Fibroblast of gingiva (primary cell): ENCODE results near the gene FDXR.

Experiments
- DNase-seq: peaks from one replicate; pipeline ENCODE4 v3.0.0-alpha.2; 2011; ENCODE audit warnings: low read depth

The FDXR gene

DNA sequence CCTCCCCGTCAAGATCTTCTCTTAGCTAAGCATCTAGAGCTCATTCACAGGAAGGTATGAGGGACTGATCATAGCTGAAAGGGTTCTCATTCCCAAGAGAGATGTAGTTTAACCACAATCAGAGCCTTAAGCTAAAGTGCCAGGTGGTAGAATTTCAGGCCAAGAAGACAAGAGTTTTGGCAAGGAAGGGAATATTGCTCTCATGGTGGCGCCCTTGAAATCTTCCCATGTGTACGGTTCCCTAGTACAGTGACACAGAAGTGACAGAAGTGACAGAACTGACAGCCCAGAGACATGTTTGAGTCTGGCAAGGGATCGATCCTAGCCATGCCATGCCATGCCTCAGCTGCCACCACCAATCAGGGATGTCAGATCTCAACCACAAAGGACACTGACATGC, 15.6 kb downstream of the FDXR start:
- no peak for DNase-seq

DNA sequence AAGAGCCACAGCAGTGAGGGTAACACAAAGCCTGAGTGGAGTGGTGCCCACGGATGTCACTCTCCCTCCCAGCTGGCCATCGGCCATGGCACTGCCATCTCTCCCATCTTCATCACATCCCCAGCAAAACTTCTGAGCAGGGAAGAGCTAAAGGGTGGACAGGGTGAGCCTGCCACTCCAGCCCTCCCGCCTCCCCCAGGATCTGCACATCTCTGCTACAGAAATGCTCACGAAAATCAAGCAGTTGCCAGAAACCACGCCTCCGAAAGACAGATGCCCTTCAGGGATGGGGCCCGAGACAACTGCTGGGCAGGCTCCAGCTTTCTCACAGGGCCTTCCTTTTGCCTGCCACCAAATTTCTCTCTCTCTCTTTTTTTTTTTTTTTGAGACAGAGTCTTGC, 16.7 kb downstream of the FDXR start:
- DNase-seq, result no peak

DNA sequence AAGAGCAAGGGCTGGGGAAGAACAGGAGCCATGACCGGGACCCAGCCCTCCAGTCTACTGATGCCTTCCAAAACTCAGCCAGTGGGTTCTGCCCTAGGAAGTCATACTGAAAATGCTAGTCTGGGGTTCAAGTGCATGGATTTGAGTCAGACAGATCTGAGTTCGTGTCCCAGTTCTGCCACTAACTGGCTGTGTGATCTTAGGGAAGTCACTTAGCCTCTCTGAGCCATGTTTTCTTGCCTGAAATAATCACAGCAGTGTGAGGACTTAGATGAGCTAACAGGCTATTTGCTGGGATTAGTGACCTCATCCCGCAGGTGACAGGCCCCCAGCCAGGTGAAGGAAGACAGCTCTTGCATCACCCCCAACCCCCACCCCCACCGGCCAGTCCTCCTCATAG, 17.5 kb downstream of the FDXR start:
- DNase-seq, result no peak

DNA sequence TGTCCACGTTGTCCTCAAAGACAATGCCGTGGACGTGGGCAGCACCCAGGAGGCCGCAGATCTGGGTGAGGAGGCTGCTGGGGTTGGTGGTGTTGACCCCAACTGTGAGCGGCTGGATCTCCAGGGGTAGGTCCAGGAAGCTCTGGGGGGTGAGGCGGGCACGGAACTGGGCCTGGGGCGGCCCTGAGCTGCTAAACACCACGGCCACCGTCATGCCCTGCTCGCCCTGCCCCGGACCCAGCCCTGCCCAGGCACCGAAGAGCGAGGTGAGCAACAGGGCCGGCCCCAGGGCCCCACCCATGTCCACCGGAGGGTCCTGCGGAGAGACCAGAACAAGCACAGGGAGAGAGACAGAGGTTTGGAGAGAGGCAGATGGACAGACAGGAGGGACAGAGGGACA, 18.0 kb downstream of the FDXR start:
- DNase-seq, result no peak

DNA sequence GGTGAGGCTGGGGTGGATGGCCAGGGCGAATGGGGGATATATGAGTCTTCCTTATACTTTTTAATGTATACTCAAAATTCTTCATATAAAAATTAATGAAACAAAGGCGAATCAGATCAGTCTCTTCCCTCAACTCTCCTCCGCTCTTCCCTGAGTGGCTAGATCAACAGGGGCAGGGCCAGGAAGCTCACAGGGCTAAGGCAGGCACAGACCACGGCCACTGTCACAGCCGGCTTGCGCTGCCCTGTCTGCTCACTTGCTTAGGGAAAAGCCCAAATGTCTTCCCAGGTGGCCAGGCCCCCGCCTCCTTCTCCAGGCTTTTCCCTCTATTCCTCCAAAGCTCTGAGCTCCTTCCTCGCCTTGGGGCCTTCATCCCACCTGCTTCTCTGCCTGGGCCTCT, 19.1 kb downstream of the FDXR start:
- DNase-seq, result no peak

DNA sequence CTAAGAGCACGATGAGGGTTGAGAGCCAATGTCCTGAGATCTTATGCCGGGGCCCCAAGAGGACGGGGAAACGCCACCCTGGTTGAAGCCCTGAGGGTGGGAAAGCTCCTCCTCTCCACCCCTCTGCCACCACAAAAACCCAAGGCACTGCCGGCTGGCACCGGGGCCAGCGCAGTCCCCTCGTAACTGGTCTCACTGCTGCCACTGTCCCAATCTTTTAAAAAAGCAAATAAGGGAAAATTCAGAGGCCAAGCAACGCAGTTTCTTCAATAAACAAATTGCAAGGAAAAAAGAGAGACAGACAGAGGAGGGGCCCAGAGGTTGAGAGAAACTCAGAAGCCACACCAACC, 19.8 kb downstream of the FDXR start:
- no peak for DNase-seq

DNA sequence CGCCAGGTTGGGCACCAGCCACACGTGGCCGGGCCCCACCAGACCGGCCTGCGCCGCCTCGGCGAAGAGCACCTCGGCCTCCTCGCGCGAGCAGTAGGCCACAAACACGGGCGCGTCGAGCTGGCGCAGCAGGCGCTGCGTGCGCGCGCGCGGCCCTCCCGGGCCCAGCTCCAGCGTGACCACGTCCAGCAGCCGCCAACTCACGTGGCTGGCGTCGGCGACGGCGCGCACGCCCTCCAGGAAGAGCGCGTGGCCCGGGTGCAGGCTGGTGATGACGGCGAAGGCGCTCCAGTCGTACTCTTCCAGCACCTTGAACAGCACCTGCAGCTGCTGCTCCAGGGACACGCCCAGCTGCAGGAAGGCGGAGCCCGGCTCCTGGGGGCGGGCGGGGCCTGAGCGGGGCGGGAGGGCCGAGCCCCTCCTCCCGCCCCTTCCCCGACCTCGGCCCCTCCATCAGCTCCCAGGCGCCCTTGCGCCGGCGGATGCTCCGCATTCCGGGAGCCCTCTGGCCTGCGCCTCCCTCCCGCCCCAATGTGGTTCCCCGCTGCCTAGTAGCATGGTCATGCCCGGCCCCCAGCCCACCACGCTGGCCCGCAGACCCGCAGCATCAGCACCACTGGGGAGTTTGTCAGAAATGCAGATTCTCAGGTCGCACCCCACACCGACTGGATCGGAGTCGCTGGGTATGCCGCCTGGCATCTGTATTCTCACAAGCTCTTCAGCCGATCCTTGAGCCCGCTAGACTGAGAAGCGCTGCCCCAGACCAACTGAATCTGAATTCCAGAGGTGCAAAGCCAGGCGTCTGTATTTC, 20.4 kb downstream of the FDXR start:
- no peak for DNase-seq

DNA sequence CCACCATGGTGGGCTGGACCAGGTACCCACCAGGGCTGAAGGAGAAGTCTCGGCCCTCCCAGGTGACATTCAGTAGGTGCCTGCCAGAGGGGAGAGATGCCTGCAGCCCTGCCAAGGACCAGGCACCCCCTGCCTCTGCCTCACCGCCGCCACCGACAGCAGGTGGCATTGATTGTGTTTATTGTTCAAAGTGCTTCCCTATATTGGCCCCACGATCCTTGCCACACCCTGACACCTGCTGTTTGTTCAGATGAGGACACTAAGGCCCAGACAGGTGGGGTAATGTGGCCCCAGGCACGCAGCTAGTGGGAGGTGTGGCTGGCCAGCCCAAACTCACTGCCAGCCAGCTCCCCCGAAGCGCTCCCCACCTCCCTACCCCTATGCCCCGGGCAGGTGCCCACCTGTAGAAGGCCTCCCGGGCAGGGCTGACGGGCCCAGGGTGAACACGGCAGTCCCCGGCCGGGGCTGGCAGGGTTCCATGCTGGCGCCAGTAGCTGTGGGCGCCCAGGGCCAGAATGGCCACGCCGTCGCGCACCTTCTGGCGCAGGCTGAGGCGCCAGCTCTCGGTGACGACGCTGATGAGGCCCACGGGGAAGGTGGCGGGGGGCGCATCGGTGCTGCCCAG, 21.1 kb downstream of the FDXR start:
- DNase-seq, result no peak

DNA sequence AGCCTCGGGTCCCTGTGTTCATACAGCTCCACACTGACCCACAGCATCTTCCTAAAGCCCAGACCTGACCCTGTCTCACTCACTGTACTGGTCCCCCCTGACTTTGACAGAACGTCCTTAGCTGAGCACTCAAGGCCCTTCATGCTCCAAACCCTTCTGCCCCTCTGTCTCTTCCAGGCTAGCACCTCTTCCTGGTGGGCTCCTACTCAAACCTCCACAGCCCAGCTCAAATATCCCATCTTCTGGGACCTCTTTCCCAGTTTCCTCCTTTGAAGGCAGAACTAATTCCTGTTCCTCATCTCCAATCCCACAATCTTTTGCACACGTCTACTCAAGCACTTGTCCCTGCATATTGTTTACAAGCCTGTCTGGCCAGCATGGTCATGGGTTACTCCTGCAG, 21.9 kb downstream of the FDXR start:
- no peak for DNase-seq

DNA sequence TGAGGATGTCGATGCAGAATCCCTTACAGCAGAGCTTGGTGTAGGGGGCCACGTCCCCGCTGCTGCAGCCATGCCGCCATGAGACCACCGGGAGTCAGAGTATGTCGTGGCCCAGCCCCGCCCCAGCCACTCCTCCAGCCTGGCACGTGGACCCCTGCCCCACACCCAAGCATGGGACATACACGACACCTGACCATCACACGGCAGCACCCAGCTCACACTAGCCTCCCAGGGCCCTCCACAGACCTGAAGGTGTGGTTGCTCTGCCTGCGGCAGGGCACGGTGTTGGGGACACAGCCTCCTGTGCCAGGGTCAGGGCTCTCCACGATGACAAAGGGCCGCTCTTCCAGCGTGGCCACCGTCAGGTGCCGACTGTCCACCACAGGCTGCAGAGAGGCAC, 22.5 kb downstream of the FDXR start:
- DNase-seq, result no peak

DNA sequence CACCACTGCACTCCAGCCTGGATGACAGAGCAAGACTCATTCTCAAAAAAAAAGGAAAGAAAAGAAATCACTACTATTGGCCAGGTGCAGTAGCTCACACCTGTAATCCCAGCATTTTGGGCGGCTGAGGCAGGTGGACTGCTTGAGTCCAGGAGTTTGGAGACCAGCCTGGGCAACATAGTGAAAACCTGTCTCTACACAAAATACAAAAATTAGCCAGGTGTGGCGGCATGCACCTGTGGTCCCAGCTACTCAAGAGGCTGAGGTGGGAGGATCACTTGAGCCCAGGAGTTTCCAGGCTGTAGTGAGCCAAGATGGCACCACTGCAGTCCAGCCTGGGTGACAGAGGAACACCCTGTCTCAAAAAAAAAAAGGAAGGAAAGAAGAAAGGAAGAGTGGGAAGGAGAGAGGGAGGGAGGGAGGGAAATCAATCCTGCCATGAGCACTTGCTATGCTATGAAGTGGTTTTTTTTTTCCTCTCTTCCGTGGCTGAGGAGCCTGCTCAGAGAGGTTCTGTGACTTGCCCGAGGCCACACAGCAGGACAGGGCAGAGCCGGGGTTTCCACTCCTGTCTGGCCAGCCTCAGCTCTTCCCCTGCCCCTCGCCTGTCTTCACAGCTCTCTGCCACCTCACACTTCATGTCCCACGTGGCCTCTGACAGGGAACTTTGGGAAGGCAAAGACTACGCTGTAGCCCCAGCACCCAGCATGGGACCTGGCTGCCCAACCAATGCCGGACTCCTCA, 24.0 kb downstream of the FDXR start:
- no peak for DNase-seq

DNA sequence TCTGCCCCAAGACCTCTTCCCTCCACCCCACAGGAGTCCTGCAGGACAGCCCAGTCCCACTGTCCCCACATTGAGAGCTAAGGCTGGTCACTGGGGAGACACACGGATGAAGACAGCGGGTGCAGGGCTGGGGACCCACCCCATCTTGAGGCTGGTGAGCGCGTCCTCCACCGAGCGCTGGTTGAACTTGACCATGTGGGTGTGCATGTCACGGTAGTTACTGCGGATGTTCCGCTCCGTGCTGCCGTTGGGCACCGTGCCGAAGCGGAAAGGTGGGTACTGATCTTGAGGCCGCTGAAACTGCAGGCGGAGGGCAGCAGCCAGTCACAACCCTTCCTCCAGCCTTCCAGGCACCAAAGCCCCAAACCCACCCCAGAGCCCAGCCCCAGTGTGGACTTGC, 26.2 kb downstream of the FDXR start:
- DNase-seq, result no peak

DNA sequence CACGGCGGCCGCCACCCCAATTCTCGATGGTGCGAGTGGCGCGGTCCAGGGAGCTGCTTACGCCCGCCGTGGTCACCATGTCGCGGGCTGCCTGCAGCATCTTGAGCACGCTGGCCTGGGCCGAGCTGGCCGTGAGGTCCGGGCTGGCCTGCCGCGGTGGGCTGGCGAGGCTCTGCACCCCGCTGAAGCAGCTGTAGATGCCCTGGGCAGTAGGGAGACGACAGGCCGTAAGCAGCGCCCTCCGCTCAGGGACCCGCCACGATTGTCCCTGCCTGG, 29.5 kb downstream of the FDXR start:
- DNase-seq, result no peak

DNA sequence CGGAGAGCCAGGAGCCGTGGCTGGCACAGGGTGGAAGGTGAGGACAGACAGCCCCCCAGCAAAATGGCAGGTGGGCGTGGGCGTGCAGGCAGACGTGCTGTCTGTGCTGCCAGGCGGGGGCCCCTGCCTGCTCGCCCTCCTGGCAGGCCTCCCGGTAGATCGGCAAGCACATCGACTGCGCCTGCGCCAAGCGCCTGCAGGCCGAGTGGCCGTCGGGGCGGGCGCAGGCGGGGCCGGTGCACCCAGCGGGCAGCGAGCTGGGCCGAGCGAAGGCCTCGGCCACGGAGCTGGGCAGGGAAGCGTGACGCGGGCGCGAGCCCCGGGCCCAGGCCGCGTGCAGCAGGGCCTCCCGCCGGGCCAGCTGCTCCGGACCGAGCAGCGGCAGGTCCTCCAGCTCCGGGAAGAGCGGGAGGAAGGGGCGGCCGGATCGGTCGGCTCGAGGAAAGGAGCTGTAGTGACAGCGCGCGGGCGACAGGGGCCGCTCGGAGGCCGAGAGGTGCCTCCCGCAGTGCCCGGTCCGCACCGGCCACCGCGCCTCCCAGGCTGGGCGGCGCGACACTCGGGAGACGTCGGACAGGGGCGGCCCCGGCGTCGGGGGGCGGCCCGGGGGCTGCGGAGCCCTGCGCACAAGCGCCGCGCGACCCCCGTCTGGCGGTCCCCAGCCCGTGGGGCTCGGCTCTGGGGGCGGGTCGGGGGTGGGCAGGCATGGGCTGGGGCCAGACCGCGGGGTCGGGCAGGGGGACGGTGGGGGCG, 30.0 kb downstream of the FDXR start:
- DNase-seq, result peak; percentile 49

DNA sequence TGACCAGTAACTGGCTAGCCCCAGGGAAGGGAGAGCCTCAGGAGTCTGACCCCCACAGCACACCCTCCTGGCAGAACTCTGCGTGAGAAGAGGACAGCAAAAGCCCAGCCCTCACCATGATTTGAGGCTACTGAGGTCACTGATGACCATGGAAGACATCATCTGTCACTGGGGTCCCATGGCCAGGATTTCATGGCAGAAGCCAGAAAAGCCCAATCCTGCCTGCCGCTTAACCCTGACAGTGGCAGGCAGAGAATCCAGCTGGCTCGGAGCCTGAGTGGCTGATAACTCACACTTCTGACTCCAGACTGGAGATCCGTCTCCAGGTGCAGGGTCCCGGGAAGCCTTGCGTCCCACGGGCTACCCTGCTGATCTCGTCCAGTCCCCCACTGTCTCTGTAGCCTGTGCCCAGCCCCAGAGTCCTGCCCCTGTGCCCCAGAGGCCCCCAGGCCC, 30.6 kb downstream of the FDXR start:
- no peak for DNase-seq

DNA sequence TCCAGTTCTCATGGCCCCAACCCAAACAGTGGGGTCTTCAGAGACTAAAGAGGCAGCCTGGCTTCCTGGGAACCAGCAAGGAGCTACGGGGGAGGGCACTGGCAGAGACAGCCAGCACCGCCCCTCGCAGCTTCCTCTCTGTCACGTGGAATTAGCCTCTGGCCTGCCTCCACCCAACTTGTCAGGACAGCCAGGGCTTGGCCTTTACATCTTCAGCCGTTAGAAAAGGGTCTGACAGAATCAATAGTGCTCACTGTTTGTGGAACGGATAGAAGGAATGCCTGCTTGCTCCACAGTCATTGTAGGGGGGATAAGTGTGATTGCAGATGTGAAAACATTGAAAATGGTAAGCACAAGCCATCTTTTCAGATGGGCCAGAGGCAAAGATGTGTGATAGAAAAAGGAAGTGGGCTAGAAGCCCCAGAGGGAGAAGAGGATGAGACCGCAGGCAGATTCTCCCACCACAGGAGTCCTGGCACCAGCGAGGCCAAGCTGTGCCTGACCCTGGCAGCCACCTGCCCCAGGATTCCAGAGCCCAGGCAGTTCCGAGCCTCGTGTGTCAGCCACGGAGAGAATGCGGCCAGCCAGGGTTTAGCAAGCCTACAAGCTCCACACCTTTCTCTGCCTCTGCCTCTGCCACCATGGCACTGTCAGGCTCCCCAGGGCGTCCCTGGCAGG, 31.7 kb downstream of the FDXR start:
- DNase-seq, result peak; percentile 23

DNA sequence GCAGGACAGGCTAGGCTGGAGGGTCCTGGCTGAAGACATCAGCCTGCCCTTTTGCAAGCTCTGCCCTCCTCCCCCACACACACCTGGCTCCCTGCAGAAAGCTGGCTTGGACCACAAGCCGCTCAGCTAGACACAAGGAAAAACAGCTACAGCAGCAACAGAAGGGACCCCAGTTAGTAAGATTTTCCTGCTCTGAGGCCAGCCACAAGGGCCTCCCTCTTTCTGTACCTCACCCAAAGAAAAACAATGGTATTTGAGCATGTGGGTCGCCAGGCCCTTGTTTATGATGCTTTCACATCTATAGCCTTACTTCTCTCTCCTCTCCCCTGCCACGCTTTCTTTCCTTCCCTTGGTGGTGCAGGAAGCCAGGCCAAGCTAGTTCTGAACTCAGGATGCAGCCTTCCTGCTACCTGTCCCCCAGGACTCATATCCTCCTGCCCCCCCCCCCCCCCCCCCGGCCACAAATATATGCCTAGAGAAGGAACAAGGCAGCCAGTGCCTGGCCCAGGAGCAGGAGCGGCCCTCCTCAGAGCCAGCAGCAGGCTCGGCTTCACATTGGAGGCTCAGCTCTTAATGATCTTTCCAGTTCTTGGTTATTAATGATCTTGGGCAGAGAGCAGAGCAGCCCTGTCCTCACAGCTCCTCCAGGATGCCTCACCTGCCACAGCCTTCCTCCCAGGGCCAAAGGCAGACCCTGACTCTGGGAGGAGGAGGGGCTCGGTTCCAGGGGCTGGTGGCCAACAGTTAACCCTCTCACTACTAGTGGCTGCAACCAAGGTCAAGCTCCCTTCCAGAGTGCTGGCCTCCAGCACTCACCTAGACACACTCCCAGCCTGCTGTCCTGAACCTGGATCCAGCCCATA, 32.6 kb downstream of the FDXR start:
- no peak for DNase-seq

DNA sequence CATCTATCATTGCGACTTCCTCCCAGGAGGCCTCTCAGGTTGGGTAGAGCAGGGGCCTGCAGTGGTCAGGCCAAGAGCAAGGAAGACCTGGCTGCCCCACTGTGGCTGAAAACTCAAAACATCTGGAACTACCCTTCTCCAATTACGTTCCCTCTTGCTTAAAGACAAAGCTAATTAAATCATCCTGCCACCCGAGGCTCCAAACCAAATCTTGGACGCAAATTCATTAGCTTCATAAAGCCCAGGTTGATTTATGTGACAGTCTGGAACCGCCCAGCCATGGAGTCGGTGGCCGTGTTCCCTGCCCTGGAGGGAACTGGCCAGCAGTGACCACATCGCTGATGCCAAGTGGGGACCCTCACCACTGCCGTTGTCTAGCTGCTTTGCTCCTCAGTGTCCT, 34.5 kb downstream of the FDXR start:
- peak; percentile 39 for DNase-seq

DNA sequence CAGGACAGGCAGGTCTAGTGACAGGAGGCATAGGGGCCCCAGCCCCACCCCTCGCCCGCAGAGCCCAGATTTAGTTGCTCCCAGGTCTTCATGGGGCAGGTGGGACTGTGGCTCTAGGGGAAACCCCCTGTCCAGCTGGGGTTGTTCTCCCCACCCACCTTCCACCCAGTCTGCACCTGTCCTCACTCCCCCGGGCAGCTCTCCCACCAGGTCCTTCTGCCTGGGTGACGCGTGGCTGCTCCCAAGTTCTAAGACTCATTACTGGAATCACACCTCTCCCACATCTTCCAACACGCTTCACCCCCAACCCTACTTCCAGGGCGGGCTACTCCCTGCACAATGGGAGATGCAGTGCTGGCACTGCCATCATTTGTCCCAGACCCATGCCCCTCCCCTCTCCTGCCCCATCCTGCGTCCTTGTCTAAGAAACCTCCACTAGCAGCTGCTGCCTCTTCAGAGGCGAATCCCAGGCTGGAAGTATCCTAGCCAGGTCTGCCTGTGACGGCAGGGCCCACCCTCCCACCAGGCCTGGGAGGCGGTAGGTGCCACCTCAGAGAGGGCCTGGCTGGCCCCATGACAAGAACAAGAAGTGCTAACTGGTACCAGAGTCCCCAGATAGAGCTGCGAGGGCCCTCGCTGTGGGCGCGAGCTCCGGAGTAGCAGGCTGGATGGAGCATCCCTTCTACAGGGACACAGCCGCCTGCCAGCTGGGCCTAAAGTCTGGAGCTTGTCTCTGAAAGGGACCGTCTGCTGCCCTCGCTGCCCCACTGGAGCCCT, 35.9 kb downstream of the FDXR start:
- DNase-seq, result no peak

DNA sequence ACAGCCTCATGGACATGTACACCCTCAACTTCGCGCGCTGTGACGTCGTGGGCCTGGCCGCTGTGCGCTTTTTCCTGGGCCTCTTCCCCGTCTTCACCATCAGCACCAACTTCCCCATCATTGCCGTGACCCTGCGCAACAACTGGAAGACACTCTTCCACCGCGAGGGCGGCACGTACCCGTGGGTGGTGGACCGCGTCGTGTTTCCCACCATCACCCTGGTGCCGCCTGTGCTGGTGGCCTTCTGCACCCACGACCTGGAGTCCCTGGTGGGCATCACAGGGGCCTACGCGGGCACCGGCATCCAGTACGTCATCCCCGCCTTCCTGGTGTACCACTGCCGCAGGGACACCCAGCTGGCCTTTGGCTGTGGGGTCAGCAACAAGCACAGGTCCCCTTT, 36.6 kb downstream of the FDXR start:
- DNase-seq, result no peak
